ENCODE data around the gene CROCC2.

Gene CROCC2

DNA sequence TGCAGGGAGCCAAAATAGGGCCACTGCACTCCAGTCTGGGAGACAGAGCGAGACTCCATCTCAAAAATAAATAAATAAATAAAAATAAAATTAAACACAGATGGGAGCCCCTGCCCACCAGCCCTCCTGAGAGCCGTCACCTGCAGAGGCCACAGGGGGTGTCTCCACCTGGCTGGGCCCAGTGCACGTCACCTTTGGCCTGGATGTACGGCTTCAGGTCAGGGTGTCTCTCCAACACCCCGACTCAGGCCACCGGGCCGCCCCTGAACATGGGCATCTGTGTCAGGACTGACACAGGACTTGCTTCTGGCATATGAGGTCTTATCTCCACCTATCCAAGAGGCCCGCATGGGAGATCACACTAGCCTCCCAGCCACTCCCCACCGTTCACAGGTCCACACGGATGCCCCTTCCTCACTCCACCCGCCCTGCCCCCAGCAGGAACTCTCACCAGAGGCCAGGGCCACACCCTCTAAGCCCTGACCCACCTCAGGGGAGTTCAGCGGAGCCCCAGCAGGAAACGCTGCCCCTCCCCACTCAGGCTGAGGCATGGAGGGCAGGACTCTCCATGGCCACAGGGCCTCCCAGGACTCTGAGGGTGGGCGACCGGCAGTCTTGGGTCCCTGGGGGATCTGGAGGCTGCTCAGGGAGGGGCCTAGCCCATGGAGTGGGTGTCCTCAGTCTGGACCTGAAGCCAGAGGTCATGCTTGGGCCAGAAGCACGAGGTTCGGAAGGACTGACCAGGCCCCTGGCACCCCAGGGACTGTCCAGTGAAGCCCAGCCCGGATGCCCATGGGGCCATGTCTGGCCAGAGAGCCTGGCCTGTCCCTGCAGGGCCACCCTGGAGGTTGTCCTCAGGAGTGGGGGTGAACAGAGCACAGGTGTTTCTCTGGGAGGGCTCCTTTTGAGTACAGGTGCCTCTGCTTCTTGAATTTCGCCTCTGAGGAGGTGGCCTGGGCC lies 1.6 kb upstream of the CROCC2 start:
- DNase-seq (ENCODE audit: extremely low spot score): no peak
- ChIA-PET POLR2A (no interaction called here), CTCF (no interaction called here)
- TF ChIP-seq CTBP1 (IDR thresholded peaks at IDR 0.05; ENCODE audit: borderline replicate concordance): no peak
- TF ChIP-seq NFRKB (IDR thresholded peaks at IDR 0.05): no peak

DNA sequence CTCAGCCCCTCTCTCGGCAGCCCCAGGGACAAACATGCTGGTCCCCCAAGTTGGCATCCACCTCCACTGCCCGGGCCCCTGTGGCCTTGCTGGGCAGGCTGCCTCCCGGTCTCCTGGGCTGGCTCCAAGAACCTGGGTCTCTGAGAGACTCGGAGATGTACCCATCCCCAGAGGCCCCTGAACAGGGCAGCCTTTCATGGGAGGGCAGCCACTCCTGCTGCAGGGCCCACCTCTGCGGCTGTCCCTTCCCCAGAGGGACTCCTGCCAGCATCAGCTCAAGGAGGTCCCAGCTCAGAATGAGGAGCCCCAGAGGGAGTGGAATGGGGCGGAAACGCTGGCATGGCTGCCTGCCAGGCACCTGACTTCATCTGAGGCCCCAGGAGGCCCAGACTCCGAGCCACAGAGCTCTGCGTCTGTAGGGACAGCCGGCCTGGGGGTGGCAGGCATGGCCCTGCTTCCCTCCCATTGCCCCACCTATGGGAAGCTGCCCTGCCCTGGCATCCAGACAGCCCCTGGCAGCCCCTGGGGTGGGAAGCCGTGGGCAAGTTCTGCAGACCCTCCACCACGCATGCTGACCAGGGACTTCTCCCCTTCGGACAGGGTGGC lies 857 bp upstream of the CROCC2 start:
- no peak for DNase-seq (ENCODE audit: extremely low spot score)
- no peak for TF ChIP-seq FOXA1 (IDR thresholded peaks at IDR 0.05)
- no peak for TF ChIP-seq BHLHE40 (IDR thresholded peaks at IDR 0.05; ENCODE audit: borderline replicate concordance)
- TF ChIP-seq SUZ12 (IDR thresholded peaks at IDR 0.05): no peak
- no peak for TF ChIP-seq HDGF (IDR thresholded peaks at IDR 0.05; ENCODE audit: borderline replicate concordance)
- TF ChIP-seq TARDBP (IDR thresholded peaks at IDR 0.05): no peak
- TF ChIP-seq, protein P1, sequence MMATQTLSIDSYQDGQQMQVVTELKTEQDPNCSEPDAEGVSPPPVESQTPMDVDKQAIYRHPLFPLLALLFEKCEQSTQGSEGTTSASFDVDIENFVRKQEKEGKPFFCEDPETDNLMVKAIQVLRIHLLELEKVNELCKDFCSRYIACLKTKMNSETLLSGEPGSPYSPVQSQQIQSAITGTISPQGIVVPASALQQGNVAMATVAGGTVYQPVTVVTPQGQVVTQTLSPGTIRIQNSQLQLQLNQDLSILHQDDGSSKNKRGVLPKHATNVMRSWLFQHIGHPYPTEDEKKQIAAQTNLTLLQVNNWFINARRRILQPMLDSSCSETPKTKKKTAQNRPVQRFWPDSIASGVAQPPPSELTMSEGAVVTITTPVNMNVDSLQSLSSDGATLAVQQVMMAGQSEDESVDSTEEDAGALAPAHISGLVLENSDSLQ (IDR thresholded peaks at IDR 0.05): no peak
- no peak for TF ChIP-seq ELF4 (IDR thresholded peaks at IDR 0.05)
- TF ChIP-seq NFRKB (IDR thresholded peaks at IDR 0.05): no peak
- TF ChIP-seq LEF1 (IDR thresholded peaks at IDR 0.05; ENCODE audit: borderline replicate concordance): no peak
- no peak for TF ChIP-seq SP1 (IDR thresholded peaks at IDR 0.05)
- no peak for TF ChIP-seq ZNF384 (IDR thresholded peaks at IDR 0.05)
- TF ChIP-seq FOXK2 (IDR thresholded peaks at IDR 0.05): no peak
- no peak for TF ChIP-seq FOXM1 (IDR thresholded peaks at IDR 0.05; ENCODE audit: borderline replicate concordance)
- TF ChIP-seq L3MBTL2 (conservative IDR thresholded peaks at IDR 0.05): no peak
- TF ChIP-seq CTBP1 (IDR thresholded peaks at IDR 0.05; ENCODE audit: borderline replicate concordance): no peak
- TF ChIP-seq ARNT (IDR thresholded peaks at IDR 0.05): no peak
- POLR2A ChIA-PET: no interaction called here
- CTCF ChIA-PET: interaction anchor here (0.7 kb wide), 1 partner anchor 9 kb away, joined by 3 read pairs; no protein-coding TSS in a partner anchor

DNA sequence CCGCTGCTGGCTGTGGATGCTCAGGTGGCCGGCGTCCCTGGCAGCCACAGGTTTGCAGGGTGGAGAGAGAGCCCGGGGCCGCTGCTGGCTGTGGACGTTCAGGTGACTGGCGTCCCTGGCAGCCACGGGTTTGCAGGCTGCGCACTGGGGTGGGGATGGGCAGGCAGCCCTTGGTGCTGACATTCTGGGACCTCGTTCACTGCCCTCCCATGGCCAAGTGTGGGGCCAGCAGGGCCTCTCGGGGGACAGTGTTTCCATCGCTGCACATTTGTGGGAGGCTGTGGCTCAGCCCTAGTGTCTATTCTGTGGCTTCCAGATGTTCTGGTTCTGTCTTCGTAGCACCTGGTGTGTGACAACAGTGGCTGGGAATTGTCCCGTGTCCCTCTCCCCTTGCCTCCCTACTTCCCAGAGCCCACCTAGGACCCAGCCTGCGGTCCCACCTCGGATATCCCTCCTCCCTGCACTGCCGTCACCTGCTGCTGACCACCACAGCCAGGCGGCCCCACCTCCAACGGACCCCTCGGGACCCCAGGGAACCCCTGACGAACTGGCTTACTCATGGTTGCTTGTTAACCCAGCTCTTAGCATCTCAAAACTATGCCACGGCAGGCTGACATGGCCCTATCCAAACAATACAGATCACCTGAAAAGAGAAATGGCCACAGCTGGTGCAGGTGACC lies 915 bp downstream of the CROCC2 start:
- DNase-seq (ENCODE audit: extremely low spot score): no peak
- CTCF ChIA-PET: interaction anchor here (0.9 kb wide), 1 partner anchor 8 kb away, joined by 3 read pairs; no protein-coding TSS in a partner anchor
- POLR2A ChIA-PET: no interaction called here
- TF ChIP-seq FOXA1 (IDR thresholded peaks at IDR 0.05) (no peak), CTBP1 (IDR thresholded peaks at IDR 0.05; ENCODE audit: borderline replicate concordance) (no peak), FOXM1 (IDR thresholded peaks at IDR 0.05; ENCODE audit: borderline replicate concordance) (no peak), ELF4 (IDR thresholded peaks at IDR 0.05) (no peak), L3MBTL2 (conservative IDR thresholded peaks at IDR 0.05) (no peak), NFRKB (IDR thresholded peaks at IDR 0.05) (no peak), SP1 (IDR thresholded peaks at IDR 0.05) (no peak), HDGF (IDR thresholded peaks at IDR 0.05; ENCODE audit: borderline replicate concordance) (no peak), SUZ12 (IDR thresholded peaks at IDR 0.05) (no peak), LEF1 (IDR thresholded peaks at IDR 0.05; ENCODE audit: borderline replicate concordance) (no peak), TARDBP (IDR thresholded peaks at IDR 0.05) (no peak)

DNA sequence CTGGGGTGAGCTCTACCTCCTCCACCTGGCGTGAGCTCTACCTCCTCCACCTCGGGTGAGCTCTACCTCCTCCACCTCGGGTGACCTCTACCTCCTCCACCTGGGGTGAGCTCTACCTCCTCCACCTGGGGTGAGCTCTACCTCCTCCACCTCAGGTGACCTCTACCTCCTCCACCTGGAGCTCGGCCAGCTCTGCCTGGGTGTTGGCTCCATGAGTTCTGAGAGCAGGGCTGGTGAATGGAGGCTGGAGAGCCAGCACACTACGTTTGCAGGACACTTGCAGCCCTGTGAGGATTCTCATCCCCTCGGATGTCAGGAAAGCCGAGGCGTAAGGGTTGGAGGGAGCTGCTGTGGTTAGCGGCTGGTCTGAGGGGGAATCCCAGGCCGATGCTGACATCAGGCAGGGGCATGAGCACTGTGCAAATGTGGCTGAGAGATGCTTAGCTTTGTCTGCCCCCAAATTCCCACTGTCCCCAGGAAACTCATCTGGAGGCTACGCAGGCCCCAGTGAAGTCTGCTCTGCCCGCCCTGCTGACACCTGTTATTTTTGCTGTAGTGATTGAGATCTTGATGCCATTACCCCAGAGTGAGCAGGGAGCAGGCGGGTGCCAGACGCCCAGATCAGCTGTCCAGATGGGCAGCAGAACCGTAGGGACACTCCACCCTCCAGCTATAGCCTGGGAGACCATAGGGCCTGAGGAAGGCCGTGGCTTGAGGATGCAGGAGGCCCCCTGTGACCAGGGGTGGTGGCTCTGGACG lies 3.3 kb downstream of the CROCC2 start:
- TF ChIP-seq FOXA1 (IDR thresholded peaks at IDR 0.05) (no peak), LEF1 (IDR thresholded peaks at IDR 0.05; ENCODE audit: borderline replicate concordance) (no peak), FOXK2 (IDR thresholded peaks at IDR 0.05) (no peak), FOXM1 (IDR thresholded peaks at IDR 0.05; ENCODE audit: borderline replicate concordance) (no peak), CTBP1 (IDR thresholded peaks at IDR 0.05; ENCODE audit: borderline replicate concordance) (no peak), L3MBTL2 (conservative IDR thresholded peaks at IDR 0.05) (no peak), ELF4 (IDR thresholded peaks at IDR 0.05) (no peak), ARNT (IDR thresholded peaks at IDR 0.05) (no peak), BHLHE40 (IDR thresholded peaks at IDR 0.05; ENCODE audit: borderline replicate concordance) (no peak), TARDBP (IDR thresholded peaks at IDR 0.05) (no peak), ZNF384 (IDR thresholded peaks at IDR 0.05) (no peak)
- TF ChIP-seq, protein P1 (IDR thresholded peaks at IDR 0.05): no peak
- ChIA-PET POLR2A (no interaction called here), CTCF (no interaction called here)
- DNase-seq (ENCODE audit: extremely low spot score): no peak

DNA sequence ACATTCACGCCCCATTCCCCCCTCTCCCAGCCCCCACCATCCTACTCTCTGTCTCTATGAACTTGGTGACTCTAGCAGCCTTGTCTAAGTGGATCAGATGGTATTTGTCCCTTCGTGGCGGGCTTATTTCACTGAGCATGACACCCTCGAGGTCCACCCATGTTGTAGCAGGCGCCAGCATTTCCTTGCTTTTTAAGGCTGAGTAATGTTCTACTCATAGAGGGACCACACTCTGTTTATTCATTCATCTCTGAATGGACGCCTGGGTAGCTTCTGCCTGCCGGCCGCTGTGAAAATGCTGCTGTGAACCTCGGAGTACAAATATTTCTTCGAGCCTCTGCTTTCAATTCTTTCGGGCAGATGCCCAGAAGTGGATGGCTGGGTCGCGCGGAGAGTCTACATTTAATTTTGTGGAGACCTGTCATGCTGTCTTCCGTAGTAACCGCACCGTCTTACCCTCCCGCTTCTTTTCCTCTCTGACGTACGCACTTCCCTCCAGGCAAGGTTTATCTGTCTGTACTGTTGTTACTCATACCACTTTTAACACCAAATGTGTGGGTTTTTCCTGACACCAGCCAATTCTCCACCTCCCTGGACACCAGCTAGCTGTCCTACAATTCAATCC lies 5.6 kb downstream of the CROCC2 start:
- POLR2A ChIA-PET: interaction anchor here (0.6 kb wide), 1 partner anchor 57 kb away, joined by 3 read pairs; no protein-coding TSS in a partner anchor
- no peak for DNase-seq (ENCODE audit: extremely low spot score)
- CTCF ChIA-PET: no interaction called here
- TF ChIP-seq ARNT (IDR thresholded peaks at IDR 0.05): no peak
- TF ChIP-seq SP1 (IDR thresholded peaks at IDR 0.05): no peak
- no peak for TF ChIP-seq TARDBP (IDR thresholded peaks at IDR 0.05)
- no peak for TF ChIP-seq L3MBTL2 (conservative IDR thresholded peaks at IDR 0.05)
- no peak for TF ChIP-seq SUZ12 (IDR thresholded peaks at IDR 0.05)
